H4 (cell line): ENCODE data around the gene ERFL. TPM values are rescaled to one million over a fixed set of nuclear protein-coding genes. Genes with fewer than 3 reads are reported as not detected.

Experiments
- DNase-seq: peaks from one replicate; pipeline ENCODE4 v3.0.0-alpha.2; 2015; ENCODE audit warnings: low spot score
- total RNA-seq: library from RNA; depleted of rRNA; stranded (reverse); fragments of >200 nt; shearing (Covaris generic); gene quantifications from 2 replicates; pipeline ENCODE4 v1.2.3, GENCODE V29; 2014

The ERFL gene
- total RNA-seq, 1 experiment from 2014 or later: not detected

DNA sequence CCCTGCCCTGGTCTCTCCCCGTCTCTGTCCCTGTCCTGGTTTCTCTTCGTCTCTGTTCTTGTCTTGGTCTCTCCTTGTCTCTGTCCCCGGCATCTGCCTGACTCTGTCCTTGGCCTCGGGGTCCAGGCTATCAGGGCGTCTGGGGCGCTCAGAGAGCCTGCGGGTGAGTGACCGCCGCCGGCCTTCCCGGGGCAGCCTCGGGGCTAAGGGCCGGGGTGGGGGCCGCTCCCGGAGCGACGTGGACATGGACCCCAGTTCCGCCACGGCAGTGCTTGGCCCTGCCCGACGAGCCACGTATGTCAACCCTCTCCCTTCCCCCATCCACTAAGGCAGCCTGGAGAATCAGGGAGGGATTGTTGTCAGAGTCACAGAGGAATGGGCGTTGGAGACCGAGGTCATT is 30.4 kb downstream of the ERFL start:
- no peak for DNase-seq

DNA sequence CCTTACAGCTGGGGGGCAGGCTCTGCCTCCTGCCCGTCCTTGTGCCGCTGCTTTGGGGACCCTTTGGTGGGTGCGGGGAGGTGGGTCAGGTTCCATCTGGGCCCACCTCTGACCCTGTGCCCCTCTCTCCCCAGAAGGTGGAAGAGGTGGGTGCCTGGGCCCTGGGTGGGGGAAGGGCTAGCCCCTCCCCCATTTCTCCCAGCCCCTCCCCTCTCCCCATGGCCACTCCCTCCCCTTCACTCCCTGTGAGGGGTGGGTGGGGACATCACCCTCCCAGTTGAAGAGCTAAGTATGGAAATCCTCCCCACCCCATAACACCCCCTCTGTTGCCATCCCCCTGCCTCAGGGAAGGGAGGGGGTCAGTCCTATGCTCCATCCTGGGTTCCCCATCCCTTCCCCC is 31.1 kb downstream of the ERFL start:
- DNase-seq: no peak

DNA sequence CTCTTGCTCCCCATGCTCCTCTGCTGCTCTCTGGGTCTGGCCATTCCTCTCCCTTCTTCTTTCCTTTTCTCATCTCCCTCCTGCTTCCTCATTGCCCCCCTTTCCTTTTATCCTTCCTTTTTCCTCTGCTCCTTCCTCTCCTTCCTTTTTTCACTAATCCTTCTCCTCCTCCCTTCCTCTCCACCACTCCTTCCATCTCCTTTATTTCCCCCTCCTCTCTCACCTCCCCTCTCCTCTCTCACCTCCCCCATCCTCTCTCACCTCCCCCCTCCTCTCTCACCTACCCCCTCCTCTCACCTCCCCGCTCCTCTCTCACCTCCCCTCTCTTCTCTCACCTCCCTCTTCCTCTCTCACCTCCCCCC is 31.7 kb downstream of the ERFL start:
- DNase-seq: no peak

DNA sequence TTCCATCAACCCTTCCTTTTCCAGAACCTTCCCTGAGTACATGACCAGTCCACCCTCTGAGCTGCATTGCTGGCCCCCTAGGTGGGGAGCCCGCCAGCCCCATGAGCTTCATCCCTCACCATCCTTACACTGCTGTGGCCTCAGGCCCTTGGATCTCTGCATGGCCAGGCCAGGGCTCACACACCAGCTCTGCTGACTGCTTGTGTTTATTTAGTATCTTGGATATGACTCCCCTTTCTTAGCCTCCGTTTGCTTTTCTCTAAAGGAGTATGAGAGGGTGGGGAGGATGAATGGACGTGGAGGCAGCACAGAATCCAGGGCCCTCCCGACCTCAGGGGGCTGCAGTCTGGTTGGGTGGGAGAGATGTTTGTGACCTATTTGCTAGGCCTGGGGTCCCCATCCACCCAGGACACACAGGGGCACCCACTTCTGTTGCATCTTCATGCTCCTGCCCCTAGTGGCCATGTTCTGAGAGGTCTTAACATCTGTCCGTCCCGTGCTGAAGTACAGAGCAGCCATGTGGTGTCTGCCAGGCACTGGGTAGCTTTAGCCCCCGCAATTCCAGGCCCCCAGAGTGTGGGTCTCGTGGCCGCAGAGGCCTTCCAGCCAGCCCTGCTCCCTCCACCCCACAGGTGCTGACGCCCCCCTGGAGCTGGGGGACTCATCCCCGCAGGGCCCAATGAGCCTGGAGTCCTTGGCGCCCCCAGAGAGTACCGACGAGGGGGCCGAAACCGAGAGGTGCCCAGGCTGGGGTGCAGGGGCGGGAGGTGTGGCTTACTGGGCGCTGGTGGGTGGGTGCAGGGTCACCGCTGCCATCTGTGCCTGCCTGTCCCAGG is 32.3 kb downstream of the ERFL start:
- no peak for DNase-seq

DNA sequence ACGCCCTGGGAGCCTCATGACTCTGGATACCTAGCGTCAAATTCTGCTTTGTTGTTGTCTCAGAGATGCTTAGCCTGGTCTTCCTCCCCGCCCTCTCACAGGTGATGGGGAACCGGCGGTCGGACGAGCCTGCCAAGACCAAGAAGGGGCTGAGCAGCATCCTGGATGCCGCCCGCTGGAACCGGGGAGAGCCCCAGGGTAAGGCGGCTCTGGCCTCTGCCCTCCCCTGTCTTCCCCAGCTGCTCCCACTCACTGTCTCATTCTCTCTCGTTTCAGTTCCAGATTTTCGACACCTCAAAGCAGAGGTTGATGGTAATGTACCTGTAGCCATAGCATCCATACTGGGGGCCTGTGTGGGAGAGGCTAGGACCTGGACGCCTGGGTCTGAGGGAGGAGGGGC is 33.9 kb downstream of the ERFL start:
- no peak for DNase-seq

DNA sequence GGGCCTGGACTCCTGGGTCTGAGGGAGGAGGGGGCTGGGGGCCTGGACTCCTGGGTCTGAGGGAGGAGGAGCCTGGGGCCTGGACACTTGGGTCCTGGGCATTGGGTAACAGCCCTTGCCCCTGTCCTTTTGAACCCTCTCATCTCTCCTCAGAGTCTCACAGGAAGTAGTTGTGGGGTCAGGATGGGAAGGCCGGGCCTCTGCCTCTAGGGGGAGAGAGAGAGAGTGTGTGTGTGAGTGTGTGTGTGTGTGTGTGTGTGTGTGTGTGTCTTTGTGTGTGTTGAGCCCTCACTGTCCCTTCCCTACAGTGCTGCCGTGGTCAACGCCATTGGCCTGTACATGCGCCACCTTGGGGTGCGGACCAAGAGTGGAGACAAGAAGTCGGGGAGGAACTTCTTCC is 34.4 kb downstream of the ERFL start:
- peak; percentile 33 for DNase-seq

DNA sequence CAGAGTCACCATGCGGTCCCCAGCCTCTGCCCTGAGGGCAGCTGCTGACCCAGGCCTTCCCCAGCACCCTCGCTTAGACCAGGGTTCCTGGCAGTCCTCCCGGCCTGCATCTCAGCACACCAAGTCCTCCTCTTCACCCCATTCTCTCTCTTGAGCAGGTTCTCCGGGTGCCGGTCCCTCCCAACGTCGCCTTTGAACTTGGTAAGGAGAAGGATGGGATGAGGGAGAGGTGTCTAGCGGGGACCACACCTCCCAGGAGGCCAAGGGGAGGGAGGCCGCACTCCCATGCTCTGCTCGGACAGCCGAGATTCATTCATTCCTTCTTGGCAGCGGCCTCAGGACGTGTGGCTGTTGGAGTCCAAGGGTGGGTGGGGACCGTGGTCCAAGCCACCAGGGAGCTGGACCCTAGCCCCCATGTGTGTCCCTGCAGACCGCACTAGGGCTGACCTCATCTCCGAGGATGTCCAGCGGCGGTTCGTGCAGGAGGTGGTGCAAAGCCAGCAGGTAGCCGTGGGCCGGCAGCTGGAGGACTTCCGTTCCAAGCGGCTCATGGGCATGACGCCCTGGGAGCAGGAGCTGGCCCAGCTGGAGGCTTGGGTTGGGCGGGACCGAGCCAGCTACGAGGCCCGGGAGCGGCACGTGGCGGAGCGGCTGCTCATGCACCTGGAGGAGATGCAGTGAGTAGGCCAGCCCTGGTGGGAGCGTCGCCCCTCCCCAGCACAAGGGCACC is 35.9 kb downstream of the ERFL start:
- no peak for DNase-seq

DNA sequence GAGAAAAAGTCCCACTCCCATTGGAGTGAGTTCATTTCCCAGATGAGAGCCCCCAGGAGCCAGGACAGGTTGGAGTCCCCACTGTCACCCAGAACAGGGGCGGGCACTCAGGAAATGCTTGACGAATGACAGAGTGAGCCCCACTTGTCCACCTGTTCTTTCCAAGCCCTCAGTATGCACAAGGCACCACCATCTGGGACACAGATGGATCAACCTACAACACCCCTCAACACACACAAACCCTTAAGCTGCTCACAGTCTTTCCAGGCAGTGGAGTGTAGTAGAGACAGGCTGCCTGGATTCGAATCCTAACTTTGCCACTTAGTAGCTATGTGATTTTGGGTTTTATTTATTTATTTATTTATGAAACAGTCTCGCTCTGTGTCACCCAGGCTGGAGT is 37.3 kb downstream of the ERFL start:
- no peak for DNase-seq

DNA sequence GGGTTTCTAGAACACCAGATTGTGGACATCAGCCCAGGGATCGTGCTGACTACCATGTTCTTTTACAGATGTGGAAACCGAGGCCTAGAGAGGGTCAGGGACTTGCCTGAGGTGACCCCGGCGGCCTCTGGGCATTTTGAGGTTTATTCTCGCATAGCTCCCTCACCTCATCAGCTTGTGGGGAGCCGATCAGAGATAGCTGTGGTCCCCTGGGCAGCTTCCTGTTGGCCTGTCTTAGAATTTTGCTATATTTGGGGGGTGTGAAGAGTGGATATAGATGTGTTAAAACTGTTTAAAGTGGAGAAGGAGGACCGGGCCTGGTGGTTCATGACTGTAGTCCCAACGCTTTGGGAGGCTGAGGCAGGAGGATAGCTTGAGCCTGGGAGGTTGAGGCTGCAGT is 38.4 kb downstream of the ERFL start:
- DNase-seq: no peak

DNA sequence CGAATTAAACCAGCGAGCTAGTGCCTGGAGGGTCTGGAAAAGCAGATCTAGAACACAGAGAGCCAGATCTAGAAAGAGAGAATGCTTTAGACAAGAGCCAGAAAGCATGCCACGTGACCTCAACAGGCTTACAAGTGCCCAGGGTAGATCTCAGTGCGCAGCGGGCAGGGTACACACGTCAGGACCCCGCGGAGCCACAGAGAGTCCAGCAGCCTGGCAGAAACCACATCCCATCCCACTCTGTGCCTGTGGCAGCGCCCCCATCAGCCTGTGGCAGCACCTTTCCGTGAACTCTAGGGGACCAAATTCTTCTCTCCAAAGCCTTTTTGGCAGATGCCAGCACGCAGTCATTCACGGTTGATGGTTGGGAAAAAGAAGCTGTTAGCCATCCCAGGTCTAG is 39.3 kb downstream of the ERFL start:
- no peak for DNase-seq

DNA sequence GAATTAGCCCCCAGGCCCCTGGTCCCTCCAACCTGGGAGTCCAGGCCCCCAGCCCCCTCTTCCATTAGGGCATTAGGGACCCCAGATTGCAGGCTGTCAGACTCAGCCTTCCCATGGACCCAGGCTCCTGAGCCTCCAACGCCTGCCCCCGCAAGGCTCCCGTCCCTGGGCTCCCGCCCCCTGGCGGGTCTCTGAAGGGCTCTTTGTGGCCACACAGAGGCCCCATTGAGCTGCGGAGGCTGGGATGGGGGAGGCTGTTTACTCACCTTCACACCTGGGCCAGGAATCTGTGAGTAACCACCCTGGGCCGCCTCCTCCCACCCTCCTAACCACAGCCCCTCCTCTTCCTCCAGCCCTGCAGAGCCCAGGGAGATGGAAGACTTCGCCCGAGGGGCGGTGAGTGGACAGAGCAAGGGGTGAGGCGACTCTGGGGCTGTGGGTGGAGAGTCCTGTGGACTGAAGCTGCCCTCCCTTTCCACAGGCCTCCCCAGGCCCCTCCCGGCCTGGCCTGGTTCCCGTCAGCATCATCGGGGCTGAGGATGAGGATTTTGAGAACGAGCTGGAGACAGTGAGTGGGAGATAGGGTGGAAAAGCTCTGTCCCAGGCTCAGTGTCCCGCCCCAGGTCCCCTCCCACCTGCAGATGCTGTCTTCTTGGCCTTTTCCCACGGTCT is 40.4 kb downstream of the ERFL start:
- DNase-seq: peak; percentile 68

DNA sequence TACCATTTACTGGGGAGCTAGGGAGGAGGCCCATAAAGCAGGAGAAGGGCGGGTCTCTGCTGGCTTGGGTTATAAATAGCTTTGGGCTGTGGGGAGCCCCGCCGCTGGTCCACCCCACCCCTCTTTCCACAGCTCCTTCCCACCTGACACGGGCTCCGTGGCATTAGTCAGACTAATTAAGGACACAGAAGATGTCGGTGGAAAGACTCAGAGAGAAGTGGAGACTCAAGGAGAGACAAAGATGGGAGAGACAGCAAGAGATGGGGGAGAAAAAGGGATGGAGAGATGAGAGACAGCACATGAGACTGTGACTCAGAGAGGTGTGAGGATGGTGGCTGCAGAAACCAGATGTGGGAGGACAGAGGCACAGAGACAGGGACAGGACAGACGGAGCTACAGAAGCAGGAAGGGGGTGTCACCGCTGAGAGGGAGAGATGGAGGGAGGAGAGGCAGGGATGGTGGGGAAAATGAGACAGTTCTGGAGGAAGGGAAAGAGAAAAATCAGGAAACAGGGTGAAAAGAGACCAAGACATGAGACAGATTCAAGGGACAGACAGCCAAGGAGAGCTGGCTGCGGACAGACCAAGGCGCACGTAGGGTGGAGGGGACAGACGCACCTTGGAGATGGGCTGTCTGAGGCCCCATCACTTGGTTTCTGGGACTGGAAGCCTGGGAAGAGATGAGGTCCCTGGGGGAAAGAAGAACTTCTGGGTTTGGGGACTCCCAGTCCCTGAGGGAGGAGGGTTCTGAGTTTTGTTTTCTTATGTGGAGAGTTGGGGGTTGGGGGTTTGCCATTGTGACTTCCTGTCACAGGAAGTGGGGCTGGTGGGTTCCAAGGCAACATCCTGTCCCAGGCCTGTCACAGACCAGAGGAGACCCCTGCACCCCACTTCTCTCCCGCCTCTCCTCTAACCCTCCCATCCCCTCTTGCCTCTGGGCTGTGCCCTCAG is 41.2 kb downstream of the ERFL start:
- no peak for DNase-seq

DNA sequence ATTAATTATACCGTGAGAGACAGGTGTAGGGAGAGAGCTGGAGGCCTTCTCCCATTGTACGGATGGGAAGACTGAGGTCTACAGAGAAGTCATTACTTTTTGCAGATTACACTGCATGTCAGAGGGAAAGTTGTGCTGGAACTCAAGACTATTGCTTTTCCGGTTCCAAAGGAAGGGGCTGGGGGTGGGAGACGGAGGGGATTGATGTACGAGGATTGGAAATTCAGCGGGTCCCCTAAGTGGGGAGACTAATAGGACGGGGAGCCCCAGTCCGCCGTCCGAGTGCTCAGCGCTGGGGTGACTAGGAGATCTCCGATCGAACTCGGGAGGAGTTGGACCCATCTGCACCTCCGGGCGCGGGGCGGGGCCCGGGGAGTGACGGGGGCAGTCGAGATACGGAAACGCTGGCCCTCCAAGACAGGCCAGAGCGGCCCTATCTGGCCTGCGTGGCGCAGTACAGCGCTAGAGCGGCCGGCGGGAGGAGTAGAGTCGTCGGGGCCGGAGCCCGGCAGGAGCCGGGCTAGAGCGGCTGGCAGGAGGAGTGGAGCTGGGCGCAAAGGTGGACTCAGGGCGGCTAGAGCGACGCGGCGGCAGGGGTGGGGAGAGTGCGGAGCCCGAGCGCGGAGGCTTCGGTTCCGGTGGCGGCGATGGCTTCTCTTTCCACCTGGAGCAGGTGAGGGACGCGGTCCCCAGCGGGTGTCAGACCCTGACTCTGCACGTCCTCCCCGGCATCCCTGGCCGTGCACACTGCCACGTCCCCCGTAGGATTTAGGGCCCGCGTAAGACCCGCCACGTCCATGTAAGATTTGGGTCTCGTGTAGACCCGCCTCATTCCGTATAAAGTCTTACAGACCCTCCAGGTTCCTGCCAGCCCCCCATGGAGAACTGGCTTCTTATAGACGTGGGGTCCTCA is 44.2 kb downstream of the ERFL start:
- peak; percentile 94 for DNase-seq

DNA sequence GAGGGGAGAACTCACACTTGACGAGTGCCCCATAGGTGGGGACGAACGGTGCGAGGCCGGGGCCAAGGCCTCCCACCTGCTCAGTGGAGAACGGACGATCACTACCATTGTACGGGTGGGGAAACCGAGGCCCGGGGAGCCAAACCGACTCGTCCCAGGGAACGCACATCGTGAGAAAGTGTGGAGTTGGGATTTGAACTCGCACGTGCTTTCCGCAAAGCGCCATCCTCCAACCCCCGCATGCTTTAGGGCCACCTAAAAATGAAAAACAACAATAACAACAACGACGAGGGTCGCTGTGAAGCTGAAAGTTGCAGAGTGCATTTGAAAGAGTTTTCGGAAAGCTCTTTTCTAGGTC is 44.8 kb downstream of the ERFL start:
- DNase-seq: no peak

DNA sequence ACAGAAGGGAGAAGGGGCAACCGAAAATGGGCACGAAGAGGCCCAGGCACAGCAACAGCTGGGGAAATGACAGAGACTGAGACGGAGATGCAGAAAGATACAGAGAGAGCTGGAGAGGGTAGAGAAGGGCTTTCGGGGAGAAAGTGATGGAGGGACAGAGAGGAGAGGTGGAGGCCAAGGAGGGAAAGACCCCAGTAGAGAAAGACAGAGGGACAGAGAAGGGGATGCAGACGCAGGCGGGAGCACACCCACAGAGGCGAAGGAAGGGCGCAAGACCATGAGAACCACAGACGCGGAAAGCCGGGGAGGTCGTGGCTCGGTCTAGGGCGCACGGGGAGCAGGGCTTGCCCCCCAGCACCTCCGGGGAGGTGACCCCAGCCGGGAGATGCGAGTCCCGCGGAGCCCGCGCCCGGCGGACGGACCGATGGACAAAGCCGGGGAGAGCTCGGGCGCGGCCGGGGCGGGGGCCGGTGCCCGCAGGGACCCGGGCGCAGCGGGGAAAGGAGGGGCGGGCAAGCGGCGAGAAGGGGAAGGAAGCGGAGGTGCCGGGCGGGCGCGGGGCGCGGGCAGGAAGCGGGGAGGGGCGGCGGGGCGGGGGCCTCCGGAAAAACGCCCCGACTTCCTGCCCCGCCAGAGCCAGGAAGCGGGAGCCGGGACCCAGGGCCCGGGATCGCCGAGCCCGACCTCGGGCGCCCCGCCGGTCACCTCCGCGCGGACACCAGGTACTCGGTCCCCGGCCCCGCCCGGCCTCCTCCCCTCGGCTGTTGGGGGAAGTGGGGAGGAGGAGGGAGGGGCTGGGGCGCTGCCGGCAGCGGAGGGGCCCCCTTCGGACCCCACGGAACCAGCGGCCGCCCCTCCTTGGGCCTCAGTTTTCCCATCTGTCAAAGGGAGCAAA is 45.4 kb downstream of the ERFL start, which contains the start of gene ARHGEF1:
ARHGEF1 (plus strand) TSS at position 617 of the 895 bp plus-strand sequence. CDS start 4,899 bp downstream, outside the sequence.
- no peak for DNase-seq

DNA sequence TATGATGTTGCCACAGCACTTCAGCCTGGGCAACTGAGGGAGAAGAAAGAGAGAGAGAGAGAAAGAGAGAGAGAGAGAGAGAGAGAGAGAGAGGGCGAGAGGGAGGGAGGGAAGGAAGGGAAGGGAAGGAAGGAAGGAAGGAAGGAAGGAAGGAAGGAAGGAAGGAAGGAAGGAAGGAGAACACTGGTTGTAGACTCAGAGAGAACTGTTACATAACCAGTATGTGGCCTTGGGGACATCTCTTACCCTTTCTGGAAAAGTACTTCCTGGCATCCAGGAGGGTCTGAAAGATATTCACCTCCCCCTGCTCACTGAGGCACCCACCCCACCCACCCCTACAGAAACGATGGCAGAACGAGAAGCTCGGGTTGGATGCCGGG is 47.9 kb downstream of the ERFL start:
- no peak for DNase-seq

DNA sequence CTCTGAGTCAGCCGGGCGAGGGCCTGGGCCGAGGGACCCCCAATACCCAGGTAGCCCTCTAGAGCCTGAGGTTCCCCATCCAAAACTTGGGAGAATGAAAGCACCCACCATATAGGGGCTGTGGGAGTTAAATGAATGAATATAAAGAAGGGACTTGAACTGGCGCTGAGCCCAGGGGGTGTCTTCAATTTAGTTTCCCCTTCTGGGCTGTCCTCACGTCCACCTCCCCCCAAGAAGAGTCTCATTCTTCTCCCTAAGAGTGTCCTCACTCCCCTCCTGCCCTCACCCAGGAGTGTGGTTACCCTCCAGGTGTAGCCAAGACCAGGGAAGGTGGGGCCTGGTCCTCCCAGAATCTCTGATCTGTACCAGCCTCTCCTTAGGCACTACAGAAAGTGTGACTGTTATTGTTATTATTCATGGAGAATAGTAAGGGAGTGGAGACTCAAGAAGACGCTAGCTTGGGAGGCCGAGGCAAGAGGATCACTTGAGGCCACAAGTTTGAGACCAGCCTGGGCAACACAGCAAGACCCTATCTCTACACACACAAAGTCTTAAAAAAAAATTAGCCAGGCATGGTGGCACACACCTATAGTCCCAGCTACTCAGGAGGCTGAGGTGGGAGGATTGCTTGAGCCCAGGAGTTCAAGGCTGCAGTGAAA is 48.5 kb downstream of the ERFL start:
- DNase-seq: no peak

DNA sequence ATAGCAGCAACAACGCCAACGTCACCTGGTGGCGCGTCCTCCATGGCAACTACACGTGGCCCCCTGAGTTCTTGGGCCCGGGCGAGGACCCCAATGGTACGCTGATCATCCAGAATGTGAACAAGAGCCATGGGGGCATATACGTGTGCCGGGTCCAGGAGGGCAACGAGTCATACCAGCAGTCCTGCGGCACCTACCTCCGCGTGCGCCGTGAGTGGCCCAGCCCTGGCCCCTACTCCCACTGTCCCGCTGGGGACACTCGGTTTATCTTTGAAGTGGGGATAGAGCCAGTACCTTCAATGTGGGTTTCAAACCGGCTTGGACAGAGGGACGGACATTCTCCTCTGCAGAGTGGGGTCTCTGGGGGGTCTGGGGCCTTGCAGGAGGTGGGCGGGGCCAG is 49.2 kb downstream of the ERFL start:
- no peak for DNase-seq
